Mononuclear cell (primary cell): ENCODE measurements around the gene COL15A1. TPM values are rescaled to one million over a fixed set of nuclear protein-coding genes. Genes with fewer than 3 reads are reported as not detected.
"Not testable (repeated sequence)": the region's sequence is repeated elsewhere in the genome, so short reads cannot be mapped to it uniquely, and the experiment has no call there.

ENCODE experiments used
- H3K27me3 ChIP-seq: 2 replicates; pipeline ENCODE4 v1.6.0; 2011; ENCODE audit warnings: low read length, control low read depth; ENCODE audit not compliant: insufficient read depth
- H3K4me1 ChIP-seq: 2 replicates; pipeline ENCODE4 v1.5.1; 2011; ENCODE audit warnings: mild to moderate bottlenecking, low read length, control low read depth; ENCODE audit not compliant: insufficient read depth
- H3K4me3 ChIP-seq: 2 replicates; pipeline ENCODE4 v1.5.1; 2011; ENCODE audit warnings: mild to moderate bottlenecking, low read length, moderate library complexity
- H3K9me3 ChIP-seq: 2 replicates; pipeline ENCODE4 v1.5.1; 2011; ENCODE audit warnings: low read depth, mild to moderate bottlenecking, control low read depth, low read length
- total RNA-seq: library from RNA; depleted of rRNA; stranded (reverse); fragments of >200 nt; gene quantifications from one replicate; pipeline ENCODE4 v1.2.3, GENCODE V29; 2012

Gene COL15A1
- total RNA-seq, 1 donor = not detected

DNA sequence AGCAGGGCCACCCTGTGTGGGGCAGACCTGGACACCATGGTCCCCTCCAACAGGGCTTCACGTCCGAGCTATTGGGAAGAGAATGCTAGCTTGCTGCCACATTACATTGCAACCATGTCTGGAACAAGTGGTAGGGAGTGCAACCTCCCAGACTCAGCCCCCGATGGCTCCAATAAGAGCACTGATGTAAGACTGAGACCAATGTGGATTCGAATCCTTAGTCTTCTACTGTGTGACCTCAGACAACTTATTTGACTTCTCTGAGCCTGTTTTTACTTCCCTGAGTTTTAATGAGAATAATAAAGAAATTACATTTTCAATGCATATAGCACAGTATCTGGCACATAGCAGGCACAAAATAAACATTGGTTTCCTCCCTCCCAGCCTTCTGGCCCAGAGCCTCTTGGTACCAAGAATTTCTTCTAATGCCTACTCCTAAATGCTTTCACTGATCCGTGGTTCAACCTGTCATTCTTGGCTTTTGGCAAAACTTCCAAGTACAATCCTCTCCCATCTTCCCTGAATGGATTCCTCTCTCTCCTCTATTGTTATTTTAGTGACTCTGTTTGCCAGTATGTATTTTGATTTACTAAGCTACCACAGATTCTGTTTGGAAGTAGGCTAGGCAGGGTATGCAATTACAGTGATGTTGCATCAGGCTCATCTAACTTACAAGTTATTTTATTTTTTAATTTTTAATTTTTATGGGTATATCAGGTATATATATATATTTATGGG is 34.6 kb upstream of the COL15A1 start:
- no peaks in the 10 kb centered on the region for H3K27me3 ChIP-seq
- H3K9me3 ChIP-seq = no peaks in the 10 kb centered on the region
- no peak overlapping the region for H3K4me3 ChIP-seq
- no peaks in the 10 kb centered on the region for H3K4me1 ChIP-seq

DNA sequence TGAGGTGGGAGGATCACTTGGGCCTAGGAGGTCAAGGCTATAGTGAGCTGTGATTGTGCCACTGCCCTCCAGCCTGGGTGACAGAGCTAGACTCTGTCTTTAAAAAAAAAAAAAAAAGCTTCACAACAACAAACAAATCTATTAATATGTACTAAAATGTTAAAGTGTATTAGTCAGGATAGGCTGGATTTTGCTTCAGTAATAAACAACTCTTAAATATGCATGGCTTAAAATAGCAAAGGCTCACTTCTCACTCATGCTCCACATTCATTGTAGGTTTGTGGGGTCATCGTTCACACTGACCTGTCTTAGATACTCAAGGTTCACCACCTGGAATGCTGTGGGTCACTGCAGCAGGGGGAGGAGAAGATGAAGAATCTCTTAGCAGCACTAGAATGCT is 33.8 kb upstream of the COL15A1 start:
- H3K9me3 ChIP-seq = no peaks in the 10 kb centered on the region
- no peak overlapping the region for H3K4me3 ChIP-seq

DNA sequence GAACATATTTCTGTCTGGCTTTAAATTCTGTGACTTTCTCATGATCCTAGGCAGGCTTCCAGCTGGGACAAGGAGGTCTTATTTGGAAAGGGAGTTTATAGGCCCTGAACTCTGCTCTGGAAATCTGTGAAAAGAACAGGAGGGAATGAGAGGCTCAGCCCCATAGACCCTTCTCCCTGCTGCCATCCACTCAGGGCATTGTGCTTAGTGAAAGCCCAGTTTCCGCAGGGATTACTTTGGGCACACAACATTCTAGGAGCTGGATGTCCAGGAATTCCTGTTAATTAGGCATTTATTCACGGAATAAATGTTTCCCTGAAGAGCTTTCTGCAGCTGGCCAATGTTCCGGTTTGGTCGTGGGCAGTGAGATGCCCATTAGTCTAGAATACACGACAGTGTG is 32.7 kb upstream of the COL15A1 start:
- Histone ChIP-seq H3K4me3 (no peak overlapping the region), H3K27me3 (no peaks in the 10 kb centered on the region), H3K9me3 (no peaks in the 10 kb centered on the region), H3K4me1 (no peaks in the 10 kb centered on the region)

More for the DNA sequence above, 33.8 kb upstream of the COL15A1 start:
- H3K27me3 ChIP-seq = no peaks in the 10 kb centered on the region
- no peaks in the 10 kb centered on the region for H3K4me1 ChIP-seq

DNA sequence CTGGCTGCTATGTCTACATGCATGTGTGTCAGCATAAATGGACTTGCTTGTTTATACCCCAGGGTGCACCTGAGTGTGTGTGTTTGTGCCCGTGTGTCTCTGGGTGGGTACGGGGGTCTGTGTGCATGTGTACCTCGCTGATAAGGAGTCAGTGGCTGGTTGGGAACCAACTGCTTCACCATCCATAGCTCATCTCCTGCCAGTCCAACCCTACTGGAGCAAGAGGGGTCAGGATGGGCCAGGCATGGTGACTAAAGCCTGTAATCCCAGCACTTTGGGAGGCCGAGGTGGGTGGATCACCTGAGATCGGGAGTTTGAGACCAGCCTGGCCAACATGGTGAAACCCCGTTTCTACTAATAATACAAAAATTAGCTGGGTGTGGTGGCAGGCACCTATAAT is 32.0 kb upstream of the COL15A1 start:
- H3K4me3 ChIP-seq, H3K4me1 ChIP-seq, H3K27me3 ChIP-seq, H3K9me3 ChIP-seq: not testable (repeated sequence)

DNA sequence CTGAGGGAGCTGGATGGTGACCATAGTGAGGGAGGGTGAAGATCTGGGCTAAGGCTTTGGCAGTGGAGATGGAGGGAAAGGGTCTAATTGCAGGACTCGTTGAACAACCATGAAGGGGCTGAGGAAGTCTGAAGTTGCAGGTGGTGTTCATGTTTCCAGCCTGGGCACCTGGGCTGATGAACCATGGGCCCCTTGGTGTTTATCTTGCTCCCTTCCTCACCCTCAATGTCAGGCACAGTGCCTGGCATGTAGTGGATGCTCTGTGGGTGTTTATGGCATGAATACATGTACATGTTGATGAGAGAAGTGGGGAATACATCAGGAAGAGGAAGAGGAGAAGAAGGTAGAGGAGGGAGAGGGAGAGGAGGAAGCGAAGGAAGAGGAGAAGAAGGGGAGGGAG is 31.3 kb upstream of the COL15A1 start:
- H3K27me3 ChIP-seq = no peaks in the 10 kb centered on the region
- H3K4me1 ChIP-seq = no peaks in the 10 kb centered on the region
- H3K9me3 ChIP-seq = no peaks in the 10 kb centered on the region
- no peak overlapping the region for H3K4me3 ChIP-seq

DNA sequence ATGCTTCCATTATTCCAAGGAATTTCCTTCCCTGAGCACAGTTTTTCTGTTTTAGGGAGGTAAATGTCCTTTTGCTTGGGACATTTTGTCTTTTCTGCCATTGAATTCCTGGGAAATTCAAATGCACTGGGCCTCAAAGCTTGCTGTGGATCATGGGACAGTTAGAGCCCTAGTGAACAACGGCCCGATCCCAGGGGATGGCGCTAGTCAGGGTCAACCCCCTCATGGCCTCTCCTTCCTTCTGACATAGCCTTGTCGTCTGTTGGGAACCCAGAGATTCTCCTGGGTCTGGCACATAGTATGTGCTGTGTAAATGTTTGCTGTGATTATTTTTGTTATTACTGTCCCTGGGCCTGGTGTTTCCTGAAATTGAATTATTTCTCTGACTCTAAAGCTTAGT is 30.7 kb upstream of the COL15A1 start:
- Histone ChIP-seq H3K27me3 (no peaks in the 10 kb centered on the region), H3K9me3 (no peaks in the 10 kb centered on the region), H3K4me1 (no peaks in the 10 kb centered on the region), H3K4me3 (no peak overlapping the region)

DNA sequence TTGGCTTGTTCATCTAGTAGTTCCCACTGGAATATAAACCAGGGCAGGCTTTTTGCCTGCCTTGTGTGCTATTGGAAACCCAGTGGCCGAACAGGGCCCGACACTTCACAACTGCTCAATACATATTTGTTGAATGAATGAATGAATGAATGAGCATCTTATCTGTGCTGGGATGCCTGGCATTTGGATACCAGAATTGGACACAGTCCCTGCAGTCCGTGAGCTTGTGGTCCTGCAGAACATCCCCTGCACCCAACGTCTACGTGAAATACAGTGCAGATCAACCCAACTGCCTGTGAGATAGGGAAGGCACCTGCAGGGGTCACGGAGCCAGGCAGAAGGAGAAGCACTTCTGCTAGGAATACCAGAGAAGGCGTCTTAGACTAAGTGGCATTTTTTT is 30.0 kb upstream of the COL15A1 start:
- Histone ChIP-seq H3K4me1 (no peaks in the 10 kb centered on the region), H3K27me3 (no peaks in the 10 kb centered on the region), H3K9me3 (no peaks in the 10 kb centered on the region), H3K4me3 (no peak overlapping the region)

DNA sequence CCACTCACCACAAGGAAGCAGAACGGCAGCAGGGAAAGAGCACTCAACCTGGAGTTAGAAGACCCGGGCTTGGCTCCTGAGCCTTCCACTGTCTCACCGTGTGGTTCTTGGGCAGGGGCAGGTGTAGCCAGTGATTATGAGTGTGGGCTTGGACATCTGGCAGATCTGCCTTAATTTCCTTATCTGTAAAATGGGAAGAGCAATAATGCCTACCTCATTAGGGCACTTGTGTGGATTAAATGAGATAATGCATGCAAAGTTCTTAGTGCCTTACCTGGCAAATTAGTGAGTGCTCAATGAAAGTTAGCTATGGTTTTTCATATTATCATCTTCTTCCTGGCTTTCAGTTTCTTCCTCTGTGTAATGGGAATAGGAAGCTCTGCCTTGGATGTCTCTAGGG is 28.1 kb upstream of the COL15A1 start:
- Histone ChIP-seq H3K4me1 (no peaks in the 10 kb centered on the region), H3K9me3 (no peaks in the 10 kb centered on the region)

DNA sequence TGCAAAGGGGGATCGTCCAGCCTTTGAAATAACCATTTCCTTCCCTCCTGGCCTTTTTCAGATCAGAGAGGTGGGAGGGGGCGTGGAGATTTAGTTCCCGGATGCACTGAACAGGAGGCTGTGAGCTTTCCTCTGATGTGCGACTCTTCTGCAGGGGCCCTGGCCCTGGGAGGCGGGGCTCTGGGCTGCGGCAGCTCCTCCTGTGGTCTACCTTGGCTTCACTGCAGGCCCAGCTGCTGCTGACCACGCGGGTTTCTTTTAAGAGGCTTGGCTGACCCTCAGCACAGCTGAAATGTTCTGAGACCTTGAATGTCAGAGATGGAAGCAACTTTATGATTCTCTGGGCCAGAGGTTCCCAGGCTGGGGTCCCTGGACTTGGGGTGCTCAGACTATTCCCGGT is 27.0 kb upstream of the COL15A1 start:
- Histone ChIP-seq H3K4me3 (no peak overlapping the region), H3K27me3 (no peaks in the 10 kb centered on the region), H3K9me3 (no peaks in the 10 kb centered on the region), H3K4me1 (no peaks in the 10 kb centered on the region)

More for the DNA sequence above, 28.1 kb upstream of the COL15A1 start:
- no peaks in the 10 kb centered on the region for H3K27me3 ChIP-seq
- H3K4me3 ChIP-seq = no peak overlapping the region

DNA sequence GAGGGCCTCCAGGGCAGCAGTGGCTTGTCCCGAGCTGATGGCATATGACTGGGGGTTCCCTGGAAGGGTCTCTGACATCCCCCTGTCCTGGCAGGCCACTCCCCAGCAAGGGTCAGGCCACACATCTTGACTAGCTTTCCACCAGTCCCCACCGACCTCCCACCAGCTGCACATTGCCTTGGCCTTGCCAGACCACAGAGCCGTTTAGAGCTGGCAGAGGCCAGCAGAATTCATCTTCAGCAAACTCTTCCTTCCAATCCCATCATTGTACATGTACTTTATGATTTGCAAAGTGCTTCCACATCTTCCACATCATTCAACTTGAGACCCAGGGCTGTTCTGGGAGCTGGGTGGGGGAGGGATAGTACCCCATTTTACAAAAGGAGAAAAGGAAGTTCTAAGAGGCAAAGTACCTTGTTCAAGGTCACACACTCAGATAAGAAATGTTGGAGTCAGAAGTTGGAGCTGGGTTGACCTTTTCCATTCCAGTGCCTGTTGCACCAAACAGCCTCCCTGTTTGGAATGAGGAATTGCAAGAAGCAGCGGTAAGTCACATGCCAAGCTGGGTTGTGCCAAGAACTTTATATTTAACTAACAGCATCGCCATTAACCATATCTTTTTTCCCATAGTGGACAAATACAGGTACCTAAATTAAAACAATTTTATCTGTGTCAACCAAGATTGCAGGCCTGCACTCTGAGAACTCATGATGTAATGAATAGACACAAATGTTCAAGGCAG is 25.8 kb upstream of the COL15A1 start:
- Histone ChIP-seq H3K27me3 (no peaks in the 10 kb centered on the region), H3K4me3 (no peak overlapping the region), H3K4me1 (peaks cover 4% of the 10 kb centered on the region), H3K9me3 (no peaks in the 10 kb centered on the region)

DNA sequence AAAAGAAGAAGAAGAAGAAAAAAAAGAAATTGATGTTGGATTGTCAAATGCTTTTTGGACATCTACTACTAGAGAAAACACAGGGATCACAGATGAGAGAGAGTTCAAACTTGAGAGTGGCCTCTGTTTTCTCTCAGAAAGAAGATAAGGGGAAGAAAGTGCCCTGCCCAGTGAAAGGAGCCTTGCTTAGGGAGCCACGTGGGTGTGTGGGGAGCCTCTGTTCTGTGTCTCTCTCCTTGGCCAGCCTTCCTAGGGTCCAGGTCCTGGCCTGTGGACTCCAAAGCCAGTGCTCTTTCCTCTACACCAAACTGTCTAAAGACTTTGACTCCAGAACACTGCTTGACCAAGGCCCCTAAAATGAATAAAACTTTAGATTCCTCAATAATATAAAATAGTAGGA is 22.0 kb upstream of the COL15A1 start:
- H3K4me3 ChIP-seq = no peak overlapping the region
- no peaks in the 10 kb centered on the region for H3K27me3 ChIP-seq
- H3K9me3 ChIP-seq = no peaks in the 10 kb centered on the region
- peaks cover 6% of the 10 kb centered on the region for H3K4me1 ChIP-seq

DNA sequence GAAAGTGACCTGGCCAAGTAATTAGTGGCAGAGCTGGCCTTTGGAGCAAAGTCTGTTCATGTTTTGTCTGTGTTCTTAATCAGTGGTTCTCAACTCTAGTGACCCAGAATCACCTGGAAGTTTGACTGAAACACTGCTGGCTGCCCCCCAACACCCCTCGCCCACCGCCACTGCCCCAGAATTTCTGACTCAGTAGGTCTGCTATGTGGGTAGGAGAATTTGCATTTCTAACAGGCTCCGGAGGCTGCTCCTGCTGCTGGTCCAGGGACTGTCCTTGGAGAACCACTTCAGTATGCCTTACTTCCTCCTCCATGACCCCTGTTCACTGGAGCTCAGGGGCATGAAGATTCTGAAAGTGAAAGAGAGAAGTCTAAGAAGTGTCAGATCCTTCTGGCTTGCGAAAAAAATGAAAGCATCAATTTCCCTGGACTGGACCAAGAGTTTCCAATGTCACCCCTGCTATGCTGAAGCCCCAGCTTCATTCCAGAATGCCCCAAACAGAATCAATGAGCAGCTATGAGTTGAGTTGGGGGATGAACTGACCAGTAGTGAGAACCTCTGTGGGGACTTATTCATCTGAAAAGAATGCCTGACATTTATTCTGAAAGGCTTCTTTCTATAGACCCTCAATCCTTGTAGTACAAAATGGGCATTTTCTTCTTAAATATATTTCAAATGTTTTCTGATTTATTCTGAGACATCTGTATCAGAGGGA is 20.8 kb upstream of the COL15A1 start:
- H3K4me1 ChIP-seq = peaks cover 6% of the 10 kb centered on the region

DNA sequence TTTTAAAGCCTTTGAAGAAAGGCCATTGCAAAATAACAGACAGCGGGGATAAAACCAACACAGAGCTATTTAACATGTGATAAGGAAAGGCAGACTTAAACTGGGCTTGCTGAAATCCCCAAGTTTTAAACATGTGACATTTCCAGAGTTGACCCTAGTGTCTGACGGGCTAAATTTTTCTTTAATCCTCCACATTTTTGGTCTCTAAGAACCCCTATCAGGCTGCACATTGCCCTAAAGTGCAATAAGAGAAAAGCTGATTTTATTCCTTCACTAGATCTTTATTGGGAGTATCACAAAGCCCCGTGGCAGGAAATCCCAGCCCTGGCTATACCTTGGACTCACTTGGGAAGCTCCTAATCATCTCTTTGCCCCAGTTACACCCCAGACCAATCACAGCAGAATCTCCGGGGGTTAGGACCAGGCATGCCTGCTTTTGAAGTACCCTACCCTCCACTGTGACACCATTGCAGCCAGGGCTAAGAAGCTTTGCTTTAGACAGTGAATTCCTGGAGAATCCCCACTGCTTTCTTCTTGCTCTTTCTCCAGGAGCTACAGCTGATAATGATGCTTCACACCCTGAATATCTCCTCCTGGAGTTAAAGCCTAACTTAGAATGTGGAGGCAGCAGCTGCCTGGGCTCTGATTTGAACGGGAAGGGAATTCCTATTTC is 20.1 kb upstream of the COL15A1 start:
- Histone ChIP-seq H3K4me1 (peaks cover 6% of the 10 kb centered on the region), H3K4me3 (no peak overlapping the region), H3K9me3 (no peaks in the 10 kb centered on the region), H3K27me3 (no peaks in the 10 kb centered on the region)

More for the DNA sequence above, 20.8 kb upstream of the COL15A1 start:
- H3K4me3 ChIP-seq = no peak overlapping the region
- H3K9me3 ChIP-seq = no peaks in the 10 kb centered on the region
- no peaks in the 10 kb centered on the region for H3K27me3 ChIP-seq

DNA sequence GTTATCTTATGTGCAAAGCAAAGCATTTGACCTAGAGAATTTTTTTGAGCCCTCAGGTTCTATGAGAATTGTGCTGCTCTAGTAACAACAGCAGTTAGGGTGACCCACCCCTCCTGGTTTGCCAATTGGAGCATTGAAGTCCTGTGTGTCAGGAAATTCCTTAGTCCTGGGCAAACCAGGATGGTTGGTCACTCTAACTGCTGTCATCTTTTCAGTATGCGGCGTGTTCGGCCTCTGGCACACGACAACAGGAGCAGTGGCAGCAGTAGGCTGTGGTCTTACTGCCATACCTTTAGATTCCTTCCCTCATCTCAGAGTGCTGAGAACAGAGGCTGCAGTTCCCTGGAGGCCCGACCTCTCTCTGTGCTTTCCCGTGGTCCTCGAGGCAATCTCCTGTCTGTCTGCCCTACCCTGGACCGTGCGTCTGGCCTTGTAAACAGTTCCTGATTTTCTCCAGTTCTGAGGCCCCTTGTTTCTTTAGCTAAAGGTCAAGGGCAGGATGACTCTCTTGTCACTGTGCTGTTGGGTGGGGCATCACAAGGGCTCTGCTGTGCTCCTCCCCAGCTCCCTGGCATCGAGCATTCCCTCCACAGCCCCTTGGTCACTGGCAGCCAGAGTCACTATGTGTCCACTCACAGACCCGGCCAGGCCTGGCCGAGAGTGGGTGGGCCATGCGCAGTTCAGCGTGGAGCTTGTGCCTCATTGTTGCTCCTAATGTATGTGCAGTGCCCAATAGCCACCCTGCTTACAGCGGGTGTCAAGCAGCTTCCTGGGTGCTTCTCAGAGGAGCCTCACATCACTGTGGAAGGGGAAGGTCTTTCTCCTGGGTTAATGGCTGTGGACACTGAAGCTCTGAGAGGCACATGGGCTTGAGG is 18.5 kb upstream of the COL15A1 start:
- no peak overlapping the region for H3K4me3 ChIP-seq
- H3K27me3 ChIP-seq = no peaks in the 10 kb centered on the region
- no peaks in the 10 kb centered on the region for H3K9me3 ChIP-seq
- peaks cover 6% of the 10 kb centered on the region for H3K4me1 ChIP-seq
